OCI-LY3 (cell line): ENCODE data around the gene PPP1R3G.

Experiments used
- CTCF ChIP-seq: fragments of 200-600, 300-600 bp; sonication (generic); IDR thresholded peaks from 2 replicates; pipeline ENCODE4 v1.5.1; 2014; ENCODE audit warnings: antibody characterized with exemption, low read length, low read depth
- EZH2phosphoT487 ChIP-seq: fragments of 200-600 bp; shearing (Covaris generic); IDR thresholded peaks from 2 replicates; pipeline ENCODE4 v1.6.1; 2018; ENCODE audit warnings: antibody characterized with exemption, mixed run types, low read depth

DNA sequence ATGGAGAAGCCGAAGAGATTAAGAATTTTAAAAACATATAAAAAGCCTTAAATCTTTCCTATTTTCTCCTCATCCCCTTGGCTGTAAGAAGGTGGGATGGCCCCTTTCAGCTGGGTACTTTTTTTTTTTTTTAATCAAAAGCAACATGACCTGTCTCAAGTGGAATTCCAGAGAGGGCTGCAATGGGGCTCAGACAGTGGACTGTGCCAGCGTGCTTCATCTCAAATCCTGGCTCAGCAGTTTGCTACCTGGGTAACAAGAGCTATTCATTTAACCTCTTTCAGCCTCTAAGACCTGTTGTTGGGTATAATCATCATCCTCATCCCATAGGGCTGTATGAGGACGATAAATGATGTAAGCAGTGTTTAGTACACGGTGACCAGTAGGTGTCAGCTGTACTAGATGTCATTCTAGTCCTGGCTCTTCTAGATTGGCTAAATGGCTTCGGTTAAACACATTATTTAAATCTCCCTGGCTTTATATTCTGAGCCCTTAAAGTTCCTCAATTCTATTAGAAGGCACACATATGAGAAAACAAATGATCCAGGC is 6.9 kb upstream of the PPP1R3G start:
- TF ChIP-seq CTCF (peak; percentile 33), EZH2phosphoT487 (no peak)
